MM.1S (cell line): ENCODE measurements around the gene RERE.
"Not testable (repeated sequence)": the region's sequence is repeated elsewhere in the genome, so short reads cannot be mapped to it uniquely, and the experiment has no call there.

Experiments used
- CTCF ChIP-seq: fragments of 300-600 bp; sonication (generic); IDR thresholded peaks from 2 replicates; pipeline ENCODE4 v1.5.1; 2016; ENCODE audit warnings: antibody characterized with exemption, low read length, mixed read lengths
- EZH2 ChIP-seq: fragments of 300-600 bp; sonication (generic); optimal IDR thresholded peaks from 2 replicates; pipeline ENCODE3; 2017; ENCODE audit warnings: low read depth, mild to moderate bottlenecking, antibody characterized with exemption, low read length, mixed read lengths
- EZH2phosphoT487 ChIP-seq: fragments of 300-600 bp; sonication (generic); IDR thresholded peaks from 2 replicates; pipeline ENCODE4 v1.6.1; 2018; ENCODE audit warnings: antibody characterized with exemption, low read length

GRCh38 chr1:8619419-8619818 is 198.0 kb downstream of the RERE start:
- not testable (repeated sequence) for TF ChIP-seq CTCF, EZH2, EZH2phosphoT487
